Vagina (tissue), 2 donors: ENCODE data around the gene CDC16. TPM values are rescaled to one million over a fixed set of nuclear protein-coding genes. Genes with fewer than 3 reads are reported as not detected.
A peak's percentile ranks its signal among the peaks of the same experiment; 100 is the strongest.

Experiments used
- DNase-seq, 2 donors: peaks; one replicate each; pipeline ENCODE4 v3.0.0-alpha.2; 2017; ENCODE audit errors: extremely low spot score in 2 of 2
- H3K27ac ChIP-seq: fragments of 200-600 bp; sonication (generic); one replicate; pipeline ENCODE4 v1.5.1; 2019
- H3K27me3 ChIP-seq: fragments of 200-600 bp; sonication (generic); one replicate; pipeline ENCODE4 v1.5.1; 2019
- H3K36me3 ChIP-seq, 2 donors: fragments of 200-600 bp; sonication (generic); one replicate each; pipeline ENCODE4 v1.5.1; 2017 to 2019
- H3K4me1 ChIP-seq: fragments of 200-600 bp; sonication (generic); one replicate; pipeline ENCODE4 v1.5.1; 2019
- H3K4me3 ChIP-seq, 2 donors: fragments of 200-600 bp; sonication (generic); 1 replicate in 1 of 2; 2 replicates in 1 of 2; pipeline ENCODE4 v1.5.1; 2016 to 2019
- H3K9me3 ChIP-seq: fragments of 200-600 bp; sonication (generic); one replicate; pipeline ENCODE4 v1.5.1; 2019
- CTCF ChIP-seq, 3 experiments: fragments of 450-650 bp in 2 of 3; fragments of 200-600 bp in 1 of 3; sonication (generic) in 1 of 3; IDR thresholded peaks; one replicate each; pipeline ENCODE4 v1.5.1; 2017 to 2019; ENCODE audit warnings: antibody characterized with exemption in 3 of 3, mild to moderate bottlenecking in 2 of 3, moderate library complexity in 2 of 3
- POLR2A ChIP-seq, 2 donors: fragments of 450-650 bp; IDR thresholded peaks; one replicate each; pipeline ENCODE4 v1.6.1; 2017; ENCODE audit warnings: antibody characterized with exemption in 2 of 2, mild to moderate bottlenecking in 2 of 2, moderate library complexity in 2 of 2
- POLR2AphosphoS5 ChIP-seq, 2 donors: sonication (generic); formaldehyde crosslinking; IDR thresholded peaks; one replicate each; pipeline ENCODE4 v1.9.0; 2017; ENCODE audit warnings: antibody characterized with exemption in 2 of 2, mild to moderate bottlenecking in 2 of 2, low read depth in 1 of 2; ENCODE audit not compliant: insufficient read depth in 1 of 2
- intact Hi-C: fragments of 100-400 bp; cut with DNase I; formaldehyde crosslinking; loops from one replicate; pipeline ENCODE4 v1.15.1; 2023
- total RNA-seq: library from RNA; depleted of rRNA; stranded (reverse); fragments of >200 nt; gene quantifications from one replicate; pipeline ENCODE4 v1.2.3, GENCODE V29; 2016

The CDC16 gene
- total RNA-seq, 1 donor from 2014 or later = 60.9 TPM

GRCh38 chr13:114203536-114203935 lies 31.2 kb upstream of the CDC16 start:
- no peak overlapping the region for H3K27ac ChIP-seq
- no peak overlapping the region for H3K4me3 ChIP-seq
- H3K9me3 ChIP-seq = no peaks in the 10 kb centered on the region
- no peaks in the 10 kb centered on the region for H3K4me1 ChIP-seq
- intact Hi-C loops = no loop called here
- H3K27me3 ChIP-seq = no peaks in the 10 kb centered on the region
- H3K36me3 ChIP-seq = no peaks in the 10 kb centered on the region
- TF ChIP-seq CTCF (IDR thresholded peaks at IDR 0.05) (no peak), POLR2A (IDR thresholded peaks at IDR 0.05) (no peak), POLR2AphosphoS5 (IDR thresholded peaks at IDR 0.05; ENCODE audit: insufficient read depth in 1 of 2, low read depth in 1 of 2) (no peak)
- DNase-seq = peak in 1 of 2 donors; percentile 20

GRCh38 chr13:114204894-114205293 lies 29.8 kb upstream of the CDC16 start:
- Histone ChIP-seq H3K9me3 (no peaks in the 10 kb centered on the region), H3K27me3 (no peaks in the 10 kb centered on the region), H3K4me3 (no peak overlapping the region), H3K36me3 (no peaks in the 10 kb centered on the region), H3K4me1 (no peaks in the 10 kb centered on the region), H3K27ac (no peak overlapping the region)
- no peak for TF ChIP-seq CTCF (IDR thresholded peaks at IDR 0.05)
- TF ChIP-seq POLR2A (IDR thresholded peaks at IDR 0.05) = no peak
- no peak for TF ChIP-seq POLR2AphosphoS5 (IDR thresholded peaks at IDR 0.05; ENCODE audit: insufficient read depth in 1 of 2, low read depth in 1 of 2)
- intact Hi-C loops = no loop called here
- peak in 1 of 2 donors; percentile 29 for DNase-seq

GRCh38 chr13:114208134-114208533 lies 26.6 kb upstream of the CDC16 start:
- intact Hi-C loops = no loop called here
- Histone ChIP-seq H3K4me1 (no peaks in the 10 kb centered on the region), H3K9me3 (no peaks in the 10 kb centered on the region), H3K27me3 (no peaks in the 10 kb centered on the region), H3K4me3 (no peak overlapping the region), H3K27ac (no peak overlapping the region), H3K36me3 (no peaks in the 10 kb centered on the region)
- DNase-seq = peak in 1 of 2 donors; percentile 1
- TF ChIP-seq POLR2AphosphoS5 (IDR thresholded peaks at IDR 0.05; ENCODE audit: insufficient read depth in 1 of 2, low read depth in 1 of 2) (no peak), CTCF (IDR thresholded peaks at IDR 0.05) (no peak), POLR2A (IDR thresholded peaks at IDR 0.05) (no peak)

- no peak overlapping the region for H3K27ac ChIP-seq
- DNase-seq = peak in 1 of 2 donors; percentile 60
- H3K9me3 ChIP-seq = no peaks in the 10 kb centered on the region
- no peaks in the 10 kb centered on the region for H3K36me3 ChIP-seq
- intact Hi-C loops = no loop called here
- no peaks in the 10 kb centered on the region for H3K27me3 ChIP-seq
- no peaks in the 10 kb centered on the region for H3K4me1 ChIP-seq
- H3K4me3 ChIP-seq = no peak overlapping the region
- TF ChIP-seq POLR2A (IDR thresholded peaks at IDR 0.05) = no peak
- no peak for TF ChIP-seq CTCF (IDR thresholded peaks at IDR 0.05)
- no peak for TF ChIP-seq POLR2AphosphoS5 (IDR thresholded peaks at IDR 0.05; ENCODE audit: insufficient read depth in 1 of 2, low read depth in 1 of 2)
Measured at GRCh38 chr13:114211446-114212157, 23.1 kb upstream of the CDC16 start.

- intact Hi-C loops = no loop called here
- peak in 1 of 2 donors; percentile 10 for DNase-seq
- Histone ChIP-seq H3K27ac (no peak overlapping the region), H3K4me1 (no peaks in the 10 kb centered on the region), H3K9me3 (no peaks in the 10 kb centered on the region), H3K27me3 (no peaks in the 10 kb centered on the region), H3K36me3 (no peaks in the 10 kb centered on the region), H3K4me3 (no peak overlapping the region)
- TF ChIP-seq CTCF (IDR thresholded peaks at IDR 0.05) = no peak
- no peak for TF ChIP-seq POLR2AphosphoS5 (IDR thresholded peaks at IDR 0.05; ENCODE audit: insufficient read depth in 1 of 2, low read depth in 1 of 2)
- TF ChIP-seq POLR2A (IDR thresholded peaks at IDR 0.05) = no peak
Measured at GRCh38 chr13:114212158-114212495, 22.6 kb upstream of the CDC16 start.
